ENCODE data around the gene CMTM4.
"Not testable (repeated sequence)": the region's sequence is repeated elsewhere in the genome, so short reads cannot be mapped to it uniquely, and the experiment has no call there.

The CMTM4 gene

GRCh38 chr16:66673691-66674090 is 22.9 kb downstream of the CMTM4 start:
- no peak for DNase-seq (ENCODE audit: low read depth)

DNA sequence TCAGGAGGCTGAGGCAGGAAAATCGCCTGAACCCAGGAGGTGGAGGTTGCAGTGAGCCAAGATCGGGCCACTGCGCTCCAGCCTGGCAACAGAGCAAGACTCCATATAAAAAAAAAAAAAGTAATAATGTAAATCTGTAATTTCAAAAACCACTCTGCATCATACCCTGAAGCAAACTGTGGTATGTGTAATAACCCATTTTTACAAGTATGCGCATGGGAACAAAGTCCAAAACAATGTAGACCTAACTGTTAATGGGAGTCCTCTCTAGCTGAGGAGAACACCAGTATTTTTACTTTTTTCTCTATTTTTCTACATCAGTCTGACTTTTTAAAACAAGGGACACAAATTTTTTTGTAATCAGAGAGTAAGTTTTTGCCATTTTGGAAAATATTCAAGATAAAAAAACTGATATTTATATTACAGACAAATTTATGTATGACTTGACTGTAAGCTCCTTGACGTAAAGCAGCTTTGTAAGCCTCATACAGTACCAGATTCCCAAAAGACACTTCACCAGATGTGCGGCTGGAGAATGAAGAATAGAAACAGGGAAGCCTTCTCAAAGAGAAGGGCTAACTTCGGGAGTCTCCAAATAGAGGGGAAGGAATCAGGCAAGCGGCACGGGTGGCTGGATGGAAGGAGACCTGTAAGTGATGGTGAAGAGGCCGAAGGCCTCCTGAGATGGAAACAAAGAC is 25.7 kb downstream of the CMTM4 start:
- DNase-seq (ENCODE audit: low read depth): no peak

- no peak for DNase-seq (ENCODE audit: low read depth)
These were observed 27.6 kb downstream of the CMTM4 start for GRCh38 chr16:66668777-66669444.

DNA sequence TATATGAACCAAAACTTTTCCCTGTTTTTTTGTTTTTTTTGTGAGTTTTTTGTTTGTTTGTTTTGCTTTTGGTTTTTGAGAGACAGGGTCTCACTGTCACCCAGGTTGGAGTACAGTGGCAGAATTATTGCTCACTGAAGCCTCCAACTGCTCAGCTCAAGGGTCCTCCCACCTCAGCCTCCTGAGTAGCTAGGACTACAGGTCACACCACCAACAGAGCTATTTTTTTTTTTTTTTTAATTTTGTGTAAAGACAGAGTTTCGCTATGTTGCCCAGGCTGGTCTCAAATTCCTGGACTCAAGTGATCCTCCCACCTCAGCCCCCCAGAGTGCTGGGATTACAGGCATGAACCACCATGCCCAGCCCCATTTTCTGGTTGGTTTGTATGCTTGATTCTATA is 28.6 kb downstream of the CMTM4 start:
- no peak for DNase-seq (ENCODE audit: low read depth)

- no peak for DNase-seq (ENCODE audit: low read depth)
These were observed 33.9 kb downstream of the CMTM4 start for GRCh38 chr16:66662445-66663194.

GRCh38 chr16:66661671-66662346 is 34.7 kb downstream of the CMTM4 start:
- not testable (repeated sequence) for DNase-seq (ENCODE audit: low read depth)

GRCh38 chr16:66661210-66661560 is 35.4 kb downstream of the CMTM4 start:
- no peak for DNase-seq (ENCODE audit: low read depth)

GRCh38 chr16:66660422-66661209 is 35.9 kb downstream of the CMTM4 start:
- DNase-seq (ENCODE audit: low read depth): no peak

- DNase-seq (ENCODE audit: low read depth): no peak
These were observed 37.7 kb downstream of the CMTM4 start for GRCh38 chr16:66658860-66659190.

DNA sequence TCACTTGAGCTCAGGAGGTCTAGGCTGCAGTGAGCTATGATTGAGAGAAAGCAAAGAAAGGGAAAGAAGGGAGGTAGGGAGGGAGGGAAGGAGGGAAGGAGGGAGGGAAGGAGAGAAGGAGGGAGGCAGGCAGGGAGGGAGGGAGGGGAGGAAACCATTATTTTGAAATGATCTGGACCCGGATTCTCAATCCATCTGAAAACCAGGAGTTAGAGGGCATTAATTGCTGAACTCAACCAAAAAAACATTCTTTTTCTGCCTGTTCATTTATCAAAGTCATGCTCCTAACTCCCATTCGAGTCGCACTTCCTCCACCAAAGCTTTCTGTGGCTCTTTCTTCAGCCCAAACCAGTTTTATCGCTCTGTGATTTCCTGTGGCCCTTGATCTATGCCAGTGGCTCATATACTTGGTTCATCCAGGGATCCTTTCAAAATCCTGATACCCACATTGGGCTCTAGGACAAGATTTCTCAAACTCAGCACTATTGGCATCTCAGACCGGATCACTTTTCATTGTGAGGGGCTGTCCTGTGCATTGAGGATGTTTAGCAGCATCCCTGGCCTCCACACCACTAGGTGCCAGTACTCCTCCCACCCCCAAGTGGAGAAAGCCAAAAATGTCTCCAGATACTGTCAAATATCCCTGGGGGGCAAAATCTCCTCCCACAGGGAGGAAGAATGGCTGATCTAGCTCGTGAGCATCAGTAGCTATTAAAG is 38.2 kb downstream of the CMTM4 start:
- DNase-seq (ENCODE audit: low read depth): no peak

GRCh38 chr16:66656547-66656946 is 40.0 kb downstream of the CMTM4 start:
- DNase-seq (ENCODE audit: low read depth): no peak

GRCh38 chr16:66653581-66654350 is 42.8 kb downstream of the CMTM4 start:
- DNase-seq (ENCODE audit: low read depth): no peak

GRCh38 chr16:66652661-66653360 is 43.7 kb downstream of the CMTM4 start:
- no peak for DNase-seq (ENCODE audit: low read depth)

DNA sequence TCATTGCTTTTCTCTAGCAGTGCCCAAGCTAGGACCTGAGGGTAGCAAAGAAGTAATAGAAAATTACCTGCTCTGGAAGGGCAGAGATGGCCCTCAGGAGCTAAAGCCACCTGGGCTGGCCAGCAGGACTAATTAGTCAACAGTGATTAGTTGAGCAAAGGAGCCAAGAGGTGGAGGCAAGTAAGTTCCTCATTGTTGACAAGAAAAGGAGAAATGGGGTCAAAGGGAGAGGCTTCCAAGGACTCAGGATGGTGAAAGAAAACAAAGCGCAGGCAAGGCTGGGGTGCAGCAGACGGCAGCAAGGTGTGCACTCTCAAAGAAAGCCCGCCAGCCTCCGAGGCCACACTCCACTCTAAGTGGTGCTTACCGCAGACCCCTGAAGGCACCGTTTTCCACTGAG is 44.6 kb downstream of the CMTM4 start:
- DNase-seq (ENCODE audit: low read depth): no peak

DNA sequence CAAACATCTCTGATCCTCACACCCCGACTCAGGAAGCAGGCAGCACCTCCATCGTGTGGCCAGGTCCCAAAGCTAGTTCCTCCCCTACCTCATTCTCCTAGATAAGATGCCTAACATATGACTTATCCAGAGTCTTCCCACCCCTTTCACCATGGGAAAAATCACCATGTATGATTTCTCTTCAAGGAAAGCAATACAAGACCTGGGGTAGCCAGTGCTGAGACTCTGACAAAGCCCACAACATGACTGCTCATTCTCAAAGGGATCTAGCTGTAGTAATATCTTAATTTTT is 45.1 kb downstream of the CMTM4 start:
- DNase-seq (ENCODE audit: low read depth): no peak

- DNase-seq (ENCODE audit: low read depth): peak; percentile 38
These were observed 45.7 kb downstream of the CMTM4 start for GRCh38 chr16:66650707-66651473.

DNA sequence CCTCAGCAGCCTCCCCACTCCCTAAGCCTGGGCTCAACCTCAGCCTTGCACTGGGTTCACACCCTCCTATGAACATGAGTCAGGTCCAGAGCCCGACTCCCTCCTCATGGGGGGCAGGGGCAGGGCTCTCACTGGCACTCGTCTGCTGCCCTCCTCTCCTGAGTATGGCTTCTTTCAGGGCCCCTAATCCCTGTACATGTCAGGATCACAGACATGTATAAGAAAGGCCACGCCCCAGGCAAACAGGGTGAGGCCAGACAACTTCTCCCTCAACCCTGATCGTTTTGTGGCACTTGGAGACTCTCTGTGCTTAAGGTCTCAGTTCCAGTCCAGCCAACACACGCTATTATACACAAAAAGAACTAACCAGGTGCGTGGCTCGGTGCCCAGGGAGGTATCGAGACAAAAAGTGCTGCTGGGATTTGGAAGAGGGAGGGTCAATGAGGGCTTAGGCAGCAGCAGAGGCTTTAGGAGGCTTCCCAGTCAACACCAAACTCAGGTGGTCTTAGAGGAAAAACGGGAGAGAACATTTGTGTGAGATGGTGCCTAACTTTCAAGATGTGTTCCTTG is 46.8 kb downstream of the CMTM4 start:
- DNase-seq (ENCODE audit: low read depth): no peak

- DNase-seq (ENCODE audit: low read depth): no peak
These were observed 47.4 kb downstream of the CMTM4 start for GRCh38 chr16:66649167-66649566.

DNA sequence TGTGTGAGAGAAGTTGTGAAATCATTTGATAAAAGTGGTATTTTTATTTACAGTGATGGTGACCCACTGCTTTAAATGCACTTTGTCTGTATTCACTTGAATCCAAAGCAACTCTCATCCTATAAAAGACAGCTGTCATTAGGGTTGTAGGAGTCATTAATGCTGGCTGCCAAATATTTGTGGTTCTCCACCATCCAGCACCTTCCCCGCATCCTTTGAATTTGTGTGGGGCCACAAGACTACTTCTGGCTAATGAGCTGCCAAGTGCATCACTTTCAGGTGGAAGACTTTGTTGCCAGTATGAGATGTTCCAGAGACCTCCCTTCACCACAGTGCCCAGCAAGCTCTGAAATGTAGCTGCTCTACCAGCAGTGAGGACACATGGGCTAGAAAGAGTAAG is 48.7 kb downstream of the CMTM4 start:
- DNase-seq (ENCODE audit: low read depth): no peak

Data from stimulated activated CD8-positive, alpha-beta memory T cell treated with anti-CD3 and anti-CD28 coated beads, Interleukin-15, amount 100 ng/mL, for 24 hours (primary cell).